GM23338 (cell line): ENCODE results near the gene ARID3A. TPM values are rescaled to one million over a fixed set of nuclear protein-coding genes. Genes with fewer than 3 reads are reported as not detected.

Experiments
- ATAC-seq: fragments of 200-7000 bp; cut with Tn5 transposase; 3 replicates; pipeline ENCODE4 v1.9.1; 2020
- DNase-seq: peaks from one replicate; pipeline ENCODE4 v3.0.0-alpha.2; 2015; ENCODE audit warnings: low spot score
- H2AFZ ChIP-seq: fragments of 200-600 bp; sonication (generic); 2 replicates; pipeline ENCODE4 v1.8.0; 2016; ENCODE audit warnings: antibody characterized with exemption, mild to moderate bottlenecking, moderate library complexity
- H3F3A ChIP-seq: fragments of 200-600 bp; sonication (generic); replicated peaks from 2 replicates; pipeline ENCODE4 v1.8.0; 2017; ENCODE audit warnings: antibody characterized with exemption, mixed run types, low read depth
- H3K27ac ChIP-seq: fragments of 200-600 bp; sonication (generic); 2 replicates; pipeline ENCODE4 v1.6.1; 2016; ENCODE audit warnings: low read depth
- H3K27me3 ChIP-seq: fragments of 200-600 bp; sonication (generic); 2 replicates; pipeline ENCODE4 v1.8.0; 2016; ENCODE audit warnings: mild to moderate bottlenecking, mixed run types, moderate library complexity; ENCODE audit not compliant: insufficient read depth
- H3K36me3 ChIP-seq: fragments of 200-600 bp; sonication (generic); 2 replicates; pipeline ENCODE4 v1.8.0; 2016; ENCODE audit warnings: mild to moderate bottlenecking; ENCODE audit not compliant: insufficient read depth
- H3K4me1 ChIP-seq: fragments of 200-600 bp; sonication (generic); 2 replicates; pipeline ENCODE4 v1.8.0; 2016; ENCODE audit warnings: mild to moderate bottlenecking, moderate library complexity; ENCODE audit not compliant: insufficient read depth
- H3K4me2 ChIP-seq: fragments of 200-600 bp; sonication (generic); 2 replicates; pipeline ENCODE4 v1.7.1; 2017; ENCODE audit warnings: mixed run types
- H3K4me3 ChIP-seq: fragments of 200-600 bp; sonication (generic); 2 replicates; pipeline ENCODE4 v1.6.1; 2016; ENCODE audit warnings: mixed run types
- H3K79me2 ChIP-seq: fragments of 200-600 bp; sonication (generic); replicated peaks from 2 replicates; pipeline ENCODE4 v1.8.0; 2017; ENCODE audit warnings: mild to moderate bottlenecking; ENCODE audit not compliant: insufficient read depth
- H3K9me2 ChIP-seq: fragments of 200-600 bp; sonication (generic); 2 replicates; pipeline ENCODE4 v1.8.0; 2017; ENCODE audit not compliant: insufficient read depth
- H4K20me1 ChIP-seq: fragments of 200-600 bp; sonication (generic); replicated peaks from 2 replicates; pipeline ENCODE4 v1.8.0; 2017; ENCODE audit warnings: mild to moderate bottlenecking; ENCODE audit not compliant: insufficient read depth
- H3K27ac Mint-ChIP-seq: 2 replicates; pipeline ENCODE4 v1.8.0; 2020; ENCODE audit warnings: inconsistent platforms, mild to moderate bottlenecking, moderate library complexity, mixed read lengths
- H3K27me3 Mint-ChIP-seq: 3 replicates; pipeline ENCODE4 v1.8.0; 2022; ENCODE audit warnings: low read depth, mild to moderate bottlenecking, moderate library complexity, mixed read lengths, inconsistent platforms; ENCODE audit not compliant: insufficient read depth, poor library complexity
- H3K36me3 Mint-ChIP-seq: 3 replicates; pipeline ENCODE4 v1.8.0; 2021; ENCODE audit warnings: low read depth, mild to moderate bottlenecking, inconsistent platforms, moderate library complexity, mixed read lengths
- H3K4me1 Mint-ChIP-seq: 3 replicates; pipeline ENCODE4 v1.8.0; 2020; ENCODE audit warnings: mild to moderate bottlenecking, inconsistent platforms, mixed read lengths
- H3K4me3 Mint-ChIP-seq: 3 replicates; pipeline ENCODE4 v1.8.0; 2021; ENCODE audit warnings: moderate library complexity, mild to moderate bottlenecking, inconsistent platforms, mixed read lengths
- H3K9me3 Mint-ChIP-seq: 3 replicates; pipeline ENCODE4 v1.8.0; 2020; ENCODE audit warnings: moderate library complexity, mild to moderate bottlenecking, inconsistent platforms, mixed read lengths
- CREB1 ChIP-seq: fragments of 250-450 bp; sonication (Bioruptor Pico); IDR thresholded peaks from 2 replicates; pipeline ENCODE4 v1.5.0; 2020; ENCODE audit warnings: low read depth, mild to moderate bottlenecking, moderate library complexity
- EZH2 ChIP-seq: fragments of 200-600 bp; sonication (generic); IDR thresholded peaks from one replicate; pipeline ENCODE4 v1.8.0; 2017; ENCODE audit warnings: antibody characterized with exemption, mild to moderate bottlenecking, low read depth; ENCODE audit not compliant: unreplicated experiment
- EZH2phosphoT487 ChIP-seq: fragments of 200-600 bp; sonication (generic); IDR thresholded peaks from one replicate; pipeline ENCODE4 v1.8.1; 2018; ENCODE audit warnings: antibody characterized with exemption; ENCODE audit not compliant: unreplicated experiment
- NANOG ChIP-seq: IDR thresholded peaks from 2 replicates; pipeline ENCODE4 v1.6.1; 2016; ENCODE audit warnings: antibody characterized with exemption, borderline replicate concordance
- POLR2AphosphoS5 ChIP-seq: IDR thresholded peaks from 2 replicates; pipeline ENCODE4 v1.6.1; 2016; ENCODE audit warnings: antibody characterized with exemption, low read depth
- ZNF114 ChIP-seq: fragments of 250-450 bp; sonication (Bioruptor Pico); IDR thresholded peaks from 2 replicates; pipeline ENCODE4 v1.5.0; 2020; ENCODE audit warnings: mild to moderate bottlenecking, moderate library complexity
- ZNF331 ChIP-seq: fragments of 250-450 bp; sonication (Bioruptor Pico); IDR thresholded peaks from 2 replicates; pipeline ENCODE4 v1.5.0; 2020; ENCODE audit warnings: low read depth, mild to moderate bottlenecking, moderate library complexity
- polyA plus RNA-seq: library from polyadenylated mRNA; unstranded; fragments of >200 nt; fragmentation: Nextera tagmentation; extraction: Ambion mirVana; gene quantifications from 2 replicates; pipeline ENCODE4 v1.2.1, GENCODE V29; 2016
- total RNA-seq: library from RNA; depleted of rRNA; stranded (reverse); fragments of >200 nt; shearing (Covaris generic); gene quantifications from 2 replicates; pipeline ENCODE4 v1.2.3, GENCODE V29; 2014
- TF ChIP-seq, protein P1 (sequence below): IDR thresholded peaks from one replicate; pipeline ENCODE4 v1.6.1; 2018; ENCODE audit warnings: antibody characterized with exemption; ENCODE audit not compliant: unreplicated experiment
- TF ChIP-seq, protein P2 (sequence below): IDR thresholded peaks from 2 replicates; pipeline ENCODE4 v1.6.1; 2016; ENCODE audit warnings: antibody characterized with exemption
- TF ChIP-seq, protein P3 (sequence below): fragments of 250-450 bp; sonication (Bioruptor Pico); IDR thresholded peaks from 2 replicates; pipeline ENCODE4 v1.5.0; 2020; ENCODE audit warnings: mild to moderate bottlenecking, moderate library complexity
- TF ChIP-seq, protein P4 (sequence below), 2 experiments: fragments of 200-600 bp in 1 of 2; sonication (generic) in 1 of 2; conservative IDR thresholded peaks; 2 replicates each; pipeline versions ENCODE4 v1.5.1 to v1.6.1; 2016 to 2017; ENCODE audit warnings: antibody characterized with exemption in 2 of 2, low read depth in 2 of 2, mild to moderate bottlenecking in 2 of 2, moderate library complexity in 1 of 2

The ARID3A gene
- total and polyA plus RNA-seq, 2 experiments from 2014 or later: 33.6 to 51.6 TPM

DNA sequence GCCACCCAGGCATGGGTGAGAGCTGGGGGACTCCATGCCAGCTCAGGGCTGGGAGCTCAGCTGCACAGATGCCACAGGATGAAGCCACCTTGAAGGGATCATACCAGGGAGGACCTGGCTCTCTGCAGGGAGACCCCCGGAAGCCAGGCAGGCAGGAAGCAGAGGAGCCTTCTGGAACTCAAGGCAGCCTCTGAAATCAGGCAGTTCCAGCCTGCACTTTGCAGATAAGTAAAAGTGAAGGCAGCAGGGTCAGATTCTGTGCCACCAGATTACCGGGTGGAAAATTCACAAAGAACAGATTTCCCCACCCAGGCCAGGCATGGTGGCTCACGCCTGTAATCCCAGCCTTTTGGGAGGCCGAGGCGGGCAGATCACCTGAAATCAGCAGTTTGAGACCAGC lies 92.6 kb downstream of the ARID3A start:
- Mint-ChIP-seq H3K4me1 (peaks cover 26% of the 10 kb centered on the region), H3K27me3 (peaks cover 13% of the 10 kb centered on the region), H3K27ac (no peak overlapping the region), H3K36me3 (peaks cover 3% of the 10 kb centered on the region; the same call in 2 of the 3 replicates), H3K4me3 (peak overlapping the region; percentile 94; the same call in 2 of the 3 replicates), H3K9me3 (peaks cover 3% of the 10 kb centered on the region; the same call in 2 of the 3 replicates)
- no peaks in the 10 kb centered on the region for H3K36me3 ChIP-seq
- no peak overlapping the region for H2AFZ ChIP-seq
- peak overlapping the region; percentile 76; the same call in 1 of the 2 replicates for H3K27ac ChIP-seq
- DNase-seq: no peak
- no peaks in the 10 kb centered on the region for H3K9me2 ChIP-seq
- no peak for ATAC-seq
- H3K4me2 ChIP-seq: peak overlapping the region; percentile 43; the same call in 1 of the 2 replicates
- no peak overlapping the region for H3K4me3 ChIP-seq
- H3F3A ChIP-seq: peaks cover 14% of the 10 kb centered on the region; the same call in 1 of the 2 replicates
- peaks cover 15% of the 10 kb centered on the region for H4K20me1 ChIP-seq
- peaks cover 8% of the 10 kb centered on the region; the same call in 1 of the 2 replicates for H3K4me1 ChIP-seq
- TF ChIP-seq EZH2 (no peak), ZNF114 (CRISPR knock-in tag) (no peak), CREB1 (CRISPR knock-in tag) (no peak), EZH2phosphoT487 (no peak), POLR2AphosphoS5 (no peak), NANOG (no peak), ZNF331 (CRISPR knock-in tag) (no peak)
- TF ChIP-seq, protein P1, sequence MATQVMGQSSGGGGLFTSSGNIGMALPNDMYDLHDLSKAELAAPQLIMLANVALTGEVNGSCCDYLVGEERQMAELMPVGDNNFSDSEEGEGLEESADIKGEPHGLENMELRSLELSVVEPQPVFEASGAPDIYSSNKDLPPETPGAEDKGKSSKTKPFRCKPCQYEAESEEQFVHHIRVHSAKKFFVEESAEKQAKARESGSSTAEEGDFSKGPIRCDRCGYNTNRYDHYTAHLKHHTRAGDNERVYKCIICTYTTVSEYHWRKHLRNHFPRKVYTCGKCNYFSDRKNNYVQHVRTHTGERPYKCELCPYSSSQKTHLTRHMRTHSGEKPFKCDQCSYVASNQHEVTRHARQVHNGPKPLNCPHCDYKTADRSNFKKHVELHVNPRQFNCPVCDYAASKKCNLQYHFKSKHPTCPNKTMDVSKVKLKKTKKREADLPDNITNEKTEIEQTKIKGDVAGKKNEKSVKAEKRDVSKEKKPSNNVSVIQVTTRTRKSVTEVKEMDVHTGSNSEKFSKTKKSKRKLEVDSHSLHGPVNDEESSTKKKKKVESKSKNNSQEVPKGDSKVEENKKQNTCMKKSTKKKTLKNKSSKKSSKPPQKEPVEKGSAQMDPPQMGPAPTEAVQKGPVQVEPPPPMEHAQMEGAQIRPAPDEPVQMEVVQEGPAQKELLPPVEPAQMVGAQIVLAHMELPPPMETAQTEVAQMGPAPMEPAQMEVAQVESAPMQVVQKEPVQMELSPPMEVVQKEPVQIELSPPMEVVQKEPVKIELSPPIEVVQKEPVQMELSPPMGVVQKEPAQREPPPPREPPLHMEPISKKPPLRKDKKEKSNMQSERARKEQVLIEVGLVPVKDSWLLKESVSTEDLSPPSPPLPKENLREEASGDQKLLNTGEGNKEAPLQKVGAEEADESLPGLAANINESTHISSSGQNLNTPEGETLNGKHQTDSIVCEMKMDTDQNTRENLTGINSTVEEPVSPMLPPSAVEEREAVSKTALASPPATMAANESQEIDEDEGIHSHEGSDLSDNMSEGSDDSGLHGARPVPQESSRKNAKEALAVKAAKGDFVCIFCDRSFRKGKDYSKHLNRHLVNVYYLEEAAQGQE: no peak
- TF ChIP-seq, protein P2, sequence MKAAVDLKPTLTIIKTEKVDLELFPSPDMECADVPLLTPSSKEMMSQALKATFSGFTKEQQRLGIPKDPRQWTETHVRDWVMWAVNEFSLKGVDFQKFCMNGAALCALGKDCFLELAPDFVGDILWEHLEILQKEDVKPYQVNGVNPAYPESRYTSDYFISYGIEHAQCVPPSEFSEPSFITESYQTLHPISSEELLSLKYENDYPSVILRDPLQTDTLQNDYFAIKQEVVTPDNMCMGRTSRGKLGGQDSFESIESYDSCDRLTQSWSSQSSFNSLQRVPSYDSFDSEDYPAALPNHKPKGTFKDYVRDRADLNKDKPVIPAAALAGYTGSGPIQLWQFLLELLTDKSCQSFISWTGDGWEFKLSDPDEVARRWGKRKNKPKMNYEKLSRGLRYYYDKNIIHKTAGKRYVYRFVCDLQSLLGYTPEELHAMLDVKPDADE: no peak
- TF ChIP-seq, protein P3, sequence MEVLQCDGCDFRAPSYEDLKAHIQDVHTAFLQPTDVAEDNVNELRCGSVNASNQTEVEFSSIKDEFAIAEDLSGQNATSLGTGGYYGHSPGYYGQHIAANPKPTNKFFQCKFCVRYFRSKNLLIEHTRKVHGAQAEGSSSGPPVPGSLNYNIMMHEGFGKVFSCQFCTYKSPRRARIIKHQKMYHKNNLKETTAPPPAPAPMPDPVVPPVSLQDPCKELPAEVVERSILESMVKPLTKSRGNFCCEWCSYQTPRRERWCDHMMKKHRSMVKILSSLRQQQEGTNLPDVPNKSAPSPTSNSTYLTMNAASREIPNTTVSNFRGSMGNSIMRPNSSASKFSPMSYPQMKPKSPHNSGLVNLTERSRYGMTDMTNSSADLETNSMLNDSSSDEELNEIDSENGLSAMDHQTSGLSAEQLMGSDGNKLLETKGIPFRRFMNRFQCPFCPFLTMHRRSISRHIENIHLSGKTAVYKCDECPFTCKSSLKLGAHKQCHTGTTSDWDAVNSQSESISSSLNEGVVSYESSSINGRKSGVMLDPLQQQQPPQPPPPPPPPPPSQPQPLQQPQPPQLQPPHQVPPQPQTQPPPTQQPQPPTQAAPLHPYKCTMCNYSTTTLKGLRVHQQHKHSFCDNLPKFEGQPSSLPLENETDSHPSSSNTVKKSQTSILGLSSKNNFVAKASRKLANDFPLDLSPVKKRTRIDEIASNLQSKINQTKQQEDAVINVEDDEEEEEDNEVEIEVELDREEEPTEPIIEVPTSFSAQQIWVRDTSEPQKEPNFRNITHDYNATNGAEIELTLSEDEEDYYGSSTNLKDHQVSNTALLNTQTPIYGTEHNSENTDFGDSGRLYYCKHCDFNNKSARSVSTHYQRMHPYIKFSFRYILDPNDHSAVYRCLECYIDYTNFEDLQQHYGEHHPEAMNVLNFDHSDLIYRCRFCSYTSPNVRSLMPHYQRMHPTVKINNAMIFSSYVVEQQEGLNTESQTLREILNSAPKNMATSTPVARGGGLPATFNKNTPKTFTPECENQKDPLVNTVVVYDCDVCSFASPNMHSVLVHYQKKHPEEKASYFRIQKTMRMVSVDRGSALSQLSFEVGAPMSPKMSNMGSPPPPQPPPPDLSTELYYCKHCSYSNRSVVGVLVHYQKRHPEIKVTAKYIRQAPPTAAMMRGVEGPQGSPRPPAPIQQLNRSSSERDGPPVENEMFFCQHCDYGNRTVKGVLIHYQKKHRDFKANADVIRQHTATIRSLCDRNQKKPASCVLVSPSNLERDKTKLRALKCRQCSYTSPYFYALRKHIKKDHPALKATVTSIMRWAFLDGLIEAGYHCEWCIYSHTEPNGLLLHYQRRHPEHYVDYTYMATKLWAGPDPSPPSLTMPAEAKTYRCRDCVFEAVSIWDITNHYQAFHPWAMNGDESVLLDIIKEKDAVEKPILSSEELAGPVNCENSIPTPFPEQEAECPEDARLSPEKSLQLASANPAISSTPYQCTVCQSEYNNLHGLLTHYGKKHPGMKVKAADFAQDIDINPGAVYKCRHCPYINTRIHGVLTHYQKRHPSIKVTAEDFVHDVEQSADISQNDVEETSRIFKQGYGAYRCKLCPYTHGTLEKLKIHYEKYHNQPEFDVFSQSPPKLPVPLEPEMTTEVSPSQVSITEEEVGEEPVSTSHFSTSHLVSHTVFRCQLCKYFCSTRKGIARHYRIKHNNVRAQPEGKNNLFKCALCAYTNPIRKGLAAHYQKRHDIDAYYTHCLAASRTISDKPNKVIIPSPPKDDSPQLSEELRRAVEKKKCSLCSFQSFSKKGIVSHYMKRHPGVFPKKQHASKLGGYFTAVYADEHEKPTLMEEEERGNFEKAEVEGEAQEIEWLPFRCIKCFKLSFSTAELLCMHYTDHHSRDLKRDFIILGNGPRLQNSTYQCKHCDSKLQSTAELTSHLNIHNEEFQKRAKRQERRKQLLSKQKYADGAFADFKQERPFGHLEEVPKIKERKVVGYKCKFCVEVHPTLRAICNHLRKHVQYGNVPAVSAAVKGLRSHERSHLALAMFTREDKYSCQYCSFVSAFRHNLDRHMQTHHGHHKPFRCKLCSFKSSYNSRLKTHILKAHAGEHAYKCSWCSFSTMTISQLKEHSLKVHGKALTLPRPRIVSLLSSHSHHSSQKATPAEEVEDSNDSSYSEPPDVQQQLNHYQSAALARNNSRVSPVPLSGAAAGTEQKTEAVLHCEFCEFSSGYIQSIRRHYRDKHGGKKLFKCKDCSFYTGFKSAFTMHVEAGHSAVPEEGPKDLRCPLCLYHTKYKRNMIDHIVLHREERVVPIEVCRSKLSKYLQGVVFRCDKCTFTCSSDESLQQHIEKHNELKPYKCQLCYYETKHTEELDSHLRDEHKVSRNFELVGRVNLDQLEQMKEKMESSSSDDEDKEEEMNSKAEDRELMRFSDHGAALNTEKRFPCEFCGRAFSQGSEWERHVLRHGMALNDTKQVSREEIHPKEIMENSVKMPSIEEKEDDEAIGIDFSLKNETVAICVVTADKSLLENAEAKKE (CRISPR knock-in tag): no peak
- TF ChIP-seq, protein P4, sequence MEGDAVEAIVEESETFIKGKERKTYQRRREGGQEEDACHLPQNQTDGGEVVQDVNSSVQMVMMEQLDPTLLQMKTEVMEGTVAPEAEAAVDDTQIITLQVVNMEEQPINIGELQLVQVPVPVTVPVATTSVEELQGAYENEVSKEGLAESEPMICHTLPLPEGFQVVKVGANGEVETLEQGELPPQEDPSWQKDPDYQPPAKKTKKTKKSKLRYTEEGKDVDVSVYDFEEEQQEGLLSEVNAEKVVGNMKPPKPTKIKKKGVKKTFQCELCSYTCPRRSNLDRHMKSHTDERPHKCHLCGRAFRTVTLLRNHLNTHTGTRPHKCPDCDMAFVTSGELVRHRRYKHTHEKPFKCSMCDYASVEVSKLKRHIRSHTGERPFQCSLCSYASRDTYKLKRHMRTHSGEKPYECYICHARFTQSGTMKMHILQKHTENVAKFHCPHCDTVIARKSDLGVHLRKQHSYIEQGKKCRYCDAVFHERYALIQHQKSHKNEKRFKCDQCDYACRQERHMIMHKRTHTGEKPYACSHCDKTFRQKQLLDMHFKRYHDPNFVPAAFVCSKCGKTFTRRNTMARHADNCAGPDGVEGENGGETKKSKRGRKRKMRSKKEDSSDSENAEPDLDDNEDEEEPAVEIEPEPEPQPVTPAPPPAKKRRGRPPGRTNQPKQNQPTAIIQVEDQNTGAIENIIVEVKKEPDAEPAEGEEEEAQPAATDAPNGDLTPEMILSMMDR (conservative IDR thresholded peaks at IDR 0.05; ENCODE audit: low read depth in 2 of 2): no peak
- H3K79me2 ChIP-seq: peaks cover 69% of the 10 kb centered on the region
- H3K27me3 ChIP-seq: no peaks in the 10 kb centered on the region
